BLaER1 (cell line): ENCODE results near the gene PCYT1A.
"Not testable (repeated sequence)": the region's sequence is repeated elsewhere in the genome, so short reads cannot be mapped to it uniquely, and the experiment has no call there.

ENCODE experiments used
- H3K27ac ChIP-seq: shearing (Covaris generic); formaldehyde crosslinking; 2 replicates; pipeline ENCODE4 v1.8.1; 2022
- H3K27me3 ChIP-seq: shearing (Covaris generic); formaldehyde crosslinking; 2 replicates; pipeline ENCODE4 v1.8.1; 2022
- H3K36me3 ChIP-seq: shearing (Covaris generic); formaldehyde crosslinking; 2 replicates; pipeline ENCODE4 v1.8.1; 2022
- H3K4me1 ChIP-seq: shearing (Covaris generic); formaldehyde crosslinking; 2 replicates; pipeline ENCODE4 v1.8.1; 2022
- H3K4me2 ChIP-seq: shearing (Covaris generic); formaldehyde crosslinking; 2 replicates; pipeline ENCODE4 v1.8.1; 2022
- H3K4me3 ChIP-seq: shearing (Covaris generic); formaldehyde crosslinking; 2 replicates; pipeline ENCODE4 v1.8.1; 2022
- H3K9ac ChIP-seq: shearing (Covaris generic); formaldehyde crosslinking; 2 replicates; pipeline ENCODE4 v1.8.1; 2022
- H3K9me3 ChIP-seq: shearing (Covaris generic); formaldehyde crosslinking; 2 replicates; pipeline ENCODE4 v1.8.1; 2022
- H4K20me1 ChIP-seq: shearing (Covaris generic); formaldehyde crosslinking; 2 replicates; pipeline ENCODE4 v1.8.1; 2022
- Cebpa-rat ChIP-seq: shearing (Covaris generic); IDR thresholded peaks from 2 replicates; pipeline ENCODE4 v1.8.1; 2022

PCYT1A gene

GRCh38 chr3:196320137-196320536 lies 32.6 kb upstream of the PCYT1A start:
- H3K9me3 ChIP-seq, result no peaks in the 10 kb centered on the region
- no peaks in the 10 kb centered on the region; the same call in 1 of the 2 replicates for H3K36me3 ChIP-seq
- no peaks in the 10 kb centered on the region for H3K27me3 ChIP-seq
- no peaks in the 10 kb centered on the region for H4K20me1 ChIP-seq
- no peak overlapping the region for H3K4me3 ChIP-seq
- no peak overlapping the region for H3K4me2 ChIP-seq
- no peak overlapping the region for H3K27ac ChIP-seq
- H3K4me1 ChIP-seq, result peaks cover 21% of the 10 kb centered on the region
- no peak for TF ChIP-seq Cebpa-rat
- H3K9ac ChIP-seq, result no peak overlapping the region

- Histone ChIP-seq H3K4me1 (peaks cover 18% of the 10 kb centered on the region), H3K9me3 (no peaks in the 10 kb centered on the region), H3K36me3 (peaks cover 3% of the 10 kb centered on the region; the same call in 1 of the 2 replicates), H3K27ac (peak within 1 kb of the TSS; percentile 84), H3K27me3 (no peaks in the 10 kb centered on the region), H3K4me3 (peak within 1 kb of the TSS; percentile 91), H3K9ac (peak within 1 kb of the TSS; percentile 83), H3K4me2 (peak within 1 kb of the TSS; percentile 81), H4K20me1 (no peaks in the 10 kb centered on the region)
- no peak for TF ChIP-seq Cebpa-rat
Observed at GRCh38 chr3:196317687-196318467, 30.4 kb upstream of the PCYT1A start, which contains the start of gene DYNLT2B. DYNLT2B (minus strand) TSS chr3:196318240; CDS start chr3:196318152, 88 bp downstream.

- not testable (repeated sequence) for H3K27me3 ChIP-seq, H4K20me1 ChIP-seq, H3K36me3 ChIP-seq, H3K9me3 ChIP-seq
- Histone ChIP-seq H3K4me3 (peak overlapping the region; percentile 91), H3K9ac (peak overlapping the region; percentile 83), H3K4me2 (peak overlapping the region; percentile 81), H3K27ac (peak overlapping the region; percentile 84), H3K4me1 (peaks cover 18% of the 10 kb centered on the region)
Observed at GRCh38 chr3:196316799-196317686, 29.5 kb upstream of the PCYT1A start.

- Histone ChIP-seq H3K9ac (no peak overlapping the region), H3K27me3 (no peaks in the 10 kb centered on the region), H3K27ac (no peak overlapping the region), H3K4me3 (no peak overlapping the region), H3K4me1 (peaks cover 18% of the 10 kb centered on the region), H3K36me3 (peaks cover 10% of the 10 kb centered on the region; the same call in 1 of the 2 replicates), H3K9me3 (no peaks in the 10 kb centered on the region), H4K20me1 (no peaks in the 10 kb centered on the region), H3K4me2 (no peak overlapping the region)
- TF ChIP-seq Cebpa-rat, result no peak
Observed at GRCh38 chr3:196315821-196316220, 28.3 kb upstream of the PCYT1A start.

GRCh38 chr3:196314597-196314996 lies 27.1 kb upstream of the PCYT1A start:
- peaks cover 15% of the 10 kb centered on the region; the same call in 1 of the 2 replicates for H3K36me3 ChIP-seq
- H3K27ac ChIP-seq, result no peak overlapping the region
- H3K4me3 ChIP-seq, result no peak overlapping the region
- H3K9ac ChIP-seq, result no peak overlapping the region
- H3K9me3 ChIP-seq, result no peaks in the 10 kb centered on the region
- no peaks in the 10 kb centered on the region for H4K20me1 ChIP-seq
- H3K4me2 ChIP-seq, result no peak overlapping the region
- TF ChIP-seq Cebpa-rat, result no peak
- peaks cover 18% of the 10 kb centered on the region for H3K4me1 ChIP-seq
- H3K27me3 ChIP-seq, result no peaks in the 10 kb centered on the region

GRCh38 chr3:196314086-196314485 lies 26.6 kb upstream of the PCYT1A start:
- H3K36me3 ChIP-seq, result peaks cover 15% of the 10 kb centered on the region; the same call in 1 of the 2 replicates
- not testable (repeated sequence) for H3K27ac ChIP-seq

GRCh38 chr3:196302960-196303359 lies 15.4 kb upstream of the PCYT1A start:
- H3K4me1 ChIP-seq, H3K27me3 ChIP-seq, H3K4me2 ChIP-seq, H3K9ac ChIP-seq, H3K4me3 ChIP-seq, H3K27ac ChIP-seq, H4K20me1 ChIP-seq, H3K9me3 ChIP-seq: not testable (repeated sequence)
- H3K36me3 ChIP-seq, result peaks cover 57% of the 10 kb centered on the region

More at GRCh38 chr3:196314086-196314485, 26.6 kb upstream of the PCYT1A start:
- H4K20me1 ChIP-seq, H3K9me3 ChIP-seq, H3K4me2 ChIP-seq, H3K27me3 ChIP-seq, H3K9ac ChIP-seq, H3K4me3 ChIP-seq: not testable (repeated sequence)
- H3K4me1 ChIP-seq, result peaks cover 16% of the 10 kb centered on the region

GRCh38 chr3:196302551-196302950 lies 15.0 kb upstream of the PCYT1A start:
- H4K20me1 ChIP-seq, H3K4me1 ChIP-seq, H3K4me2 ChIP-seq, H3K9ac ChIP-seq, H3K27ac ChIP-seq, H3K27me3 ChIP-seq, H3K4me3 ChIP-seq, H3K9me3 ChIP-seq: not testable (repeated sequence)
- H3K36me3 ChIP-seq, result peaks cover 57% of the 10 kb centered on the region

GRCh38 chr3:196298521-196298920 lies 11.0 kb upstream of the PCYT1A start:
- Histone ChIP-seq H3K4me3 (no peak overlapping the region), H3K27me3 (no peaks in the 10 kb centered on the region), H3K36me3 (peaks cover 36% of the 10 kb centered on the region), H3K9ac (no peak overlapping the region), H3K27ac (no peak overlapping the region), H3K9me3 (no peaks in the 10 kb centered on the region), H3K4me2 (no peak overlapping the region), H4K20me1 (no peaks in the 10 kb centered on the region), H3K4me1 (peaks cover 6% of the 10 kb centered on the region)
- TF ChIP-seq Cebpa-rat, result no peak
